AG09319 (cell line): ENCODE results near the gene ZNF862.

Experiments
- DNase-seq: peaks from one replicate; pipeline ENCODE4 v3.0.0-alpha.2; 2010; ENCODE audit warnings: low read depth; ENCODE audit errors: extremely low read depth
- TF ChIP-seq, protein P1 (sequence below): IDR thresholded peaks from 2 replicates; pipeline ENCODE4 v1.5.1; 2011; ENCODE audit warnings: low read depth, mild to moderate bottlenecking, inconsistent platforms, low read length, moderate library complexity

Gene ZNF862

GRCh38 chr7:149820622-149821190 is 17.5 kb upstream of the ZNF862 start:
- TF ChIP-seq, protein P1, sequence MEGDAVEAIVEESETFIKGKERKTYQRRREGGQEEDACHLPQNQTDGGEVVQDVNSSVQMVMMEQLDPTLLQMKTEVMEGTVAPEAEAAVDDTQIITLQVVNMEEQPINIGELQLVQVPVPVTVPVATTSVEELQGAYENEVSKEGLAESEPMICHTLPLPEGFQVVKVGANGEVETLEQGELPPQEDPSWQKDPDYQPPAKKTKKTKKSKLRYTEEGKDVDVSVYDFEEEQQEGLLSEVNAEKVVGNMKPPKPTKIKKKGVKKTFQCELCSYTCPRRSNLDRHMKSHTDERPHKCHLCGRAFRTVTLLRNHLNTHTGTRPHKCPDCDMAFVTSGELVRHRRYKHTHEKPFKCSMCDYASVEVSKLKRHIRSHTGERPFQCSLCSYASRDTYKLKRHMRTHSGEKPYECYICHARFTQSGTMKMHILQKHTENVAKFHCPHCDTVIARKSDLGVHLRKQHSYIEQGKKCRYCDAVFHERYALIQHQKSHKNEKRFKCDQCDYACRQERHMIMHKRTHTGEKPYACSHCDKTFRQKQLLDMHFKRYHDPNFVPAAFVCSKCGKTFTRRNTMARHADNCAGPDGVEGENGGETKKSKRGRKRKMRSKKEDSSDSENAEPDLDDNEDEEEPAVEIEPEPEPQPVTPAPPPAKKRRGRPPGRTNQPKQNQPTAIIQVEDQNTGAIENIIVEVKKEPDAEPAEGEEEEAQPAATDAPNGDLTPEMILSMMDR = no peak
- DNase-seq = no peak

- TF ChIP-seq, protein P1 = no peak
- DNase-seq = no peak
Measured at GRCh38 chr7:149821191-149822148, 16.7 kb upstream of the ZNF862 start.

GRCh38 chr7:149822353-149822943 is 15.7 kb upstream of the ZNF862 start:
- TF ChIP-seq, protein P1 = no peak
- no peak for DNase-seq

DNA sequence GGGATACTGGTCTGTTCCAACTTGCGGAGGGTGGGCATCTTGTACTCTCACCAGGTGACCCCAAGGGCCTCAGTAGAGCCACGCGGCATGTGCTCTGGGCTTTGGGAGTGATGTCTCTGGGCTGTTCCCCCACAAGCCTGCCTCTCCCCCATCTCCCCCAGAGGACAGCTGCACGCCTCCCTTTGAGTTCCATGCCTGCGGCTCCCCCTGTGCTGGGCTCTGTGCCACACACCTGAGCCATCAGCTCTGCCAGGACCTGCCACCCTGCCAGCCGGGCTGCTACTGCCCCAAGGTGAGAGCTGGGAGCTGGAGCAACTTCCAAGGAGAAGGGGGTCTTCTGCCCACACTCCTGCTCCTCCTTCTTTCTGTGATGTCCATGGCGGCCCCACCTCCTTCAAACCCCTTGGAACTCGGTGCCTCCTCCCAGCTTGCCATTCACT is 15.0 kb upstream of the ZNF862 start:
- TF ChIP-seq, protein P1 = no peak
- no peak for DNase-seq

- DNase-seq = no peak
- TF ChIP-seq, protein P1 = no peak
Measured at GRCh38 chr7:149823631-149824199, 14.5 kb upstream of the ZNF862 start.

DNA sequence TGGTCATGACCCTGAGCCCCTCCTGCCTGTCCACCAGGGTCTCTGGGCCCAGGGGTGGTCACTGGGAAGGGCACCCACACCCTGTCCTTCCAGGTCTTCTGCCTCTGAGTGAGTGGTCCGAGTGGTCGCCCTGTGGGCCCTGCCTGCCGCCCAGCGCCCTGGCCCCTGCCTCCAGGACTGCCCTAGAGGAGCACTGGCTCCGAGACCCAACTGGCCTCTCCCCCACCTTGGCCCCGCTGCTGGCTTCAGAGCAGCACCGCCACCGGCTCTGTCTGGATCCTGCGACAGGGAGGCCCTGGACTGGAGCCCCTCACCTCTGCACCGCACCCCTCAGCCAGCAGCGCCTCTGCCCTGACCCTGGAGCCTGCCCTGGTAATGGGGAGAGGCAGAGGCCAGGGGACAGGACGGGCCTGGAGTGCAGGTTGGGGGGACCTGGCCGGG is 13.9 kb upstream of the ZNF862 start:
- TF ChIP-seq, protein P1 = no peak
- no peak for DNase-seq
